COLO668 (cell line): Measurements from ENCODE around the gene ORAI2.
A peak's percentile ranks its signal among the peaks of the same experiment; 100 is the strongest.
"Not testable (repeated sequence)": the region's sequence is repeated elsewhere in the genome, so short reads cannot be mapped to it uniquely, and the experiment has no call there.

Source experiments
- DNase-seq: peaks from one replicate; lab custom pipeline; 2025; ENCODE audit not compliant: unreplicated experiment; lab: John Stamatoyannopoulos, UW

The ORAI2 gene

GRCh38 chr7:102446387-102447156 is 13.2 kb downstream of the ORAI2 start:
- no peak for DNase-seq

GRCh38 chr7:102447311-102447710 is 13.9 kb downstream of the ORAI2 start:
- DNase-seq, result no peak

GRCh38 chr7:102449136-102449535 is 15.8 kb downstream of the ORAI2 start:
- DNase-seq, result no peak

- peak; percentile 17 for DNase-seq
Observed at GRCh38 chr7:102450242-102450641, 16.9 kb downstream of the ORAI2 start.

GRCh38 chr7:102451371-102452054 is 18.1 kb downstream of the ORAI2 start:
- peak; percentile 70 for DNase-seq

GRCh38 chr7:102452451-102452850 is 19.1 kb downstream of the ORAI2 start:
- DNase-seq, result no peak

- DNase-seq, result no peak
Observed at GRCh38 chr7:102453319-102453718, 19.9 kb downstream of the ORAI2 start.

- peak; percentile 71 for DNase-seq
Observed at GRCh38 chr7:102454468-102454867, 21.1 kb downstream of the ORAI2 start.

- not testable (repeated sequence) for DNase-seq
Observed at GRCh38 chr7:102454932-102455331, 21.6 kb downstream of the ORAI2 start.

GRCh38 chr7:102455596-102455995 is 22.2 kb downstream of the ORAI2 start:
- DNase-seq, result no peak

- no peak for DNase-seq
Observed at GRCh38 chr7:102456327-102456726, 23.0 kb downstream of the ORAI2 start.

- DNase-seq, result no peak
Observed at GRCh38 chr7:102457352-102457924, 24.1 kb downstream of the ORAI2 start.

- DNase-seq, result no peak
Observed at GRCh38 chr7:102459221-102459844, 26.0 kb downstream of the ORAI2 start.

- no peak for DNase-seq
Observed at GRCh38 chr7:102460467-102460866, 27.1 kb downstream of the ORAI2 start.

- DNase-seq, result no peak
Observed at GRCh38 chr7:102463841-102464576, 30.6 kb downstream of the ORAI2 start.

- peak; percentile 95 for DNase-seq
Observed at GRCh38 chr7:102464577-102465280, 31.4 kb downstream of the ORAI2 start, which contains the start of the genes ALKBH4 and LRWD1. TSS of gene ALKBH4 (minus strand) at chr7:102464863. CDS start at chr7:102464836, 27 bp downstream. TSS of gene LRWD1 (plus strand) at chr7:102464984. CDS start at chr7:102465081, 97 bp downstream.

GRCh38 chr7:102466097-102466496 is 32.7 kb downstream of the ORAI2 start:
- DNase-seq, result no peak

- no peak for DNase-seq
Observed at GRCh38 chr7:102467581-102468477, 34.5 kb downstream of the ORAI2 start.
